ENCODE data around the gene EIF2AK3. TPM values are rescaled to one million over a fixed set of nuclear protein-coding genes. Genes with fewer than 3 reads are reported as not detected.
A peak's percentile ranks its signal among the peaks of the same experiment; 100 is the strongest.

The EIF2AK3 gene
- total and polyA plus RNA-seq, 4 donors: 5.3 to 46.7 (median 18.6) TPM

DNA sequence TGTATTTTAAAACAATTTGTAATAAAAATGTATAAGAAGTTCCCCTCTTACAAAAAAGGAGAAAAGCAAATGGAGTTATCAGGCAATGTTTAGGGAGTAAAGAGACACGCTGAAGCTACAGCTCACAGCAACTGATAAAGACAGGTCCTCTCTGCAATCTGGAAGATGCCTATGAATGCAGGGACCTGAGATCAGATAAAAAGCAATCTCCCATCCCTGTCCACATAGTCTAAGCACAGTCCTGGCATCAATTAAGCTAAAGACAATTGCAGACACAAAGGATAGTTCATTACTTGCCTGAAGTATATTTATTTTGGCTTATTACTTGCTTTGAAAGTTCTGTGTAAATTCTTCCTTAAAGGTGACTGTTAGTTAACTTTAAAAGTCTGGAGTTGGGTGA, 5.0 kb downstream of the EIF2AK3 start:
- no peaks in the 10 kb centered on the region for H3K27me3 ChIP-seq (ENCODE audit: control insufficient read depth in 3 of 3, insufficient read depth in 3 of 3, low read length in 2 of 3)
- H3K9ac ChIP-seq (ENCODE audit: insufficient read depth in 1 of 2, low read length in 2 of 2): no peak overlapping the region
- ATAC-seq (ENCODE audit: insufficient read depth, low FRiP score) (no peak), DNase-seq (no peak)
- H3K27ac ChIP-seq (ENCODE audit: low read depth in 1 of 2, low read length in 1 of 2): no peak overlapping the region
- 87% methylated on average over 1 of the region's 1 CpG for WGBS, 2 donors
- H3K9me3 ChIP-seq (ENCODE audit: control insufficient read depth in 4 of 4, insufficient read depth in 3 of 4, low read length in 3 of 4): no peaks in the 10 kb centered on the region
- H3K36me3 ChIP-seq (ENCODE audit: control insufficient read depth in 4 of 4, insufficient read depth in 4 of 4, low read length in 4 of 4): no peaks in the 10 kb centered on the region
- TF ChIP-seq, protein P1, sequence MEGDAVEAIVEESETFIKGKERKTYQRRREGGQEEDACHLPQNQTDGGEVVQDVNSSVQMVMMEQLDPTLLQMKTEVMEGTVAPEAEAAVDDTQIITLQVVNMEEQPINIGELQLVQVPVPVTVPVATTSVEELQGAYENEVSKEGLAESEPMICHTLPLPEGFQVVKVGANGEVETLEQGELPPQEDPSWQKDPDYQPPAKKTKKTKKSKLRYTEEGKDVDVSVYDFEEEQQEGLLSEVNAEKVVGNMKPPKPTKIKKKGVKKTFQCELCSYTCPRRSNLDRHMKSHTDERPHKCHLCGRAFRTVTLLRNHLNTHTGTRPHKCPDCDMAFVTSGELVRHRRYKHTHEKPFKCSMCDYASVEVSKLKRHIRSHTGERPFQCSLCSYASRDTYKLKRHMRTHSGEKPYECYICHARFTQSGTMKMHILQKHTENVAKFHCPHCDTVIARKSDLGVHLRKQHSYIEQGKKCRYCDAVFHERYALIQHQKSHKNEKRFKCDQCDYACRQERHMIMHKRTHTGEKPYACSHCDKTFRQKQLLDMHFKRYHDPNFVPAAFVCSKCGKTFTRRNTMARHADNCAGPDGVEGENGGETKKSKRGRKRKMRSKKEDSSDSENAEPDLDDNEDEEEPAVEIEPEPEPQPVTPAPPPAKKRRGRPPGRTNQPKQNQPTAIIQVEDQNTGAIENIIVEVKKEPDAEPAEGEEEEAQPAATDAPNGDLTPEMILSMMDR (IDR thresholded peaks at IDR 0.05; ENCODE audit: control extremely low read depth, extremely low read depth): no peak
- peaks cover 1 to 13% (median 10%) of the 10 kb centered on the region in 5 donors for H3K4me1 ChIP-seq (ENCODE audit: control insufficient read depth in 5 of 5, insufficient read depth in 5 of 5, low read length in 5 of 5)
- no peak overlapping the region for H3K4me3 ChIP-seq

DNA sequence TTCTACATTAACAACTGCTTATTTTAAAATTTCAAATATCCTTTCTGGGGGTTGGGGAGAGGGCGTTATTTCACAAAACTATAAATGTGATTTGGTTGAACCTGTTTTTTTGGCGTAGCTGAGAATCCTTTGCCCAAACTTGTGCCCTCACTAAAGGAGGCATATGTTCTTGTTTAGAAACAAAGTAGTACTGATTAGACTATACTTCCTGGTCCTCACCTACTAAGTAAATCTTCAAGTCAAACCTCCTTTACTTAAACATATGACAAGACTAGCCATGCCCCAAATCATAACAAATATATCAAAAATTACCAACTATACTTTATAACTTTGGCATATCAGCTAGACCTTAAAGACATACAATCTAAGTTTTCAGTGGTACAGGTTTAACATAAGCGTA, 5.8 kb downstream of the EIF2AK3 start:
- Histone ChIP-seq H3K9me3 (ENCODE audit: control insufficient read depth in 4 of 4, insufficient read depth in 3 of 4, low read length in 3 of 4) (no peaks in the 10 kb centered on the region), H3K9ac (ENCODE audit: insufficient read depth in 1 of 2, low read length in 2 of 2) (no peak overlapping the region), H3K27ac (ENCODE audit: low read depth in 1 of 2, low read length in 1 of 2) (no peak overlapping the region), H3K4me3 (no peak overlapping the region), H3K4me1 (ENCODE audit: control insufficient read depth in 5 of 5, insufficient read depth in 5 of 5, low read length in 5 of 5) (peaks cover 1 to 13% (median 10%) of the 10 kb centered on the region in 5 donors), H3K36me3 (ENCODE audit: control insufficient read depth in 4 of 4, insufficient read depth in 4 of 4, low read length in 4 of 4) (no peaks in the 10 kb centered on the region), H3K27me3 (ENCODE audit: control insufficient read depth in 3 of 3, insufficient read depth in 3 of 3, low read length in 2 of 3) (no peaks in the 10 kb centered on the region)
- WGBS, 2 donors: 87 to 89% methylated on average over 3 of the region's 3 CpGs
- TF ChIP-seq, protein P1 (IDR thresholded peaks at IDR 0.05; ENCODE audit: control extremely low read depth, extremely low read depth): no peak
- ATAC-seq (ENCODE audit: insufficient read depth, low FRiP score) (no peak), DNase-seq (no peak)

DNA sequence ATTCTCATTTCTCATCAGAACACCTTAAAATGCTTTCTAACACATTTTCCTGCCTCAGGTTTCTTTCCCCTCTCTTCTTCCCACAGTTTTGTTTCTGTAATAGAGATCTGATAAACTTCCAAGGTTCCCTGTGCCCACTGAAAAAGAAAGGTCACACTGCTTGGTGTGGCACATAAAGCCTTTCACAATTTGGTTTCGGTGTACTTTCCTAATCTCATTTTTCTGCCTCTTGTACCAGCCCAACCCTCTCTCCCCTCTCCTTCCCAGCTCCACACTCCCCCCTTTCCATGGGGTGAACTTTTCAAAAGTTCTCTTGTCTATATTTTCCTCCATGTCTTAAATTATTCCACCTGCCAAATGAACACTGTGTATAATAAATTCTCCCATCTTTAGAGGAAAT, 7.2 kb downstream of the EIF2AK3 start:
- 38 to 53% methylated on average over 1 of the region's 1 CpG for WGBS, 2 donors
- no peak overlapping the region for H3K27ac ChIP-seq (ENCODE audit: low read depth in 1 of 2, low read length in 1 of 2)
- TF ChIP-seq, protein P1 (IDR thresholded peaks at IDR 0.05; ENCODE audit: control extremely low read depth, extremely low read depth): no peak
- no peaks in the 10 kb centered on the region for H3K36me3 ChIP-seq (ENCODE audit: control insufficient read depth in 4 of 4, insufficient read depth in 4 of 4, low read length in 4 of 4)
- no peak for DNase-seq
- H3K4me3 ChIP-seq: no peak overlapping the region
- H3K9ac ChIP-seq (ENCODE audit: insufficient read depth in 1 of 2, low read length in 2 of 2): peak overlapping the region in 1 of 2 donors; percentile 23
- no peaks in the 10 kb centered on the region for H3K27me3 ChIP-seq (ENCODE audit: control insufficient read depth in 3 of 3, insufficient read depth in 3 of 3, low read length in 2 of 3)
- no peaks in the 10 kb centered on the region for H3K9me3 ChIP-seq (ENCODE audit: control insufficient read depth in 4 of 4, insufficient read depth in 3 of 4, low read length in 3 of 4)
- ATAC-seq (ENCODE audit: insufficient read depth, low FRiP score): no peak
- H3K4me1 ChIP-seq (ENCODE audit: control insufficient read depth in 5 of 5, insufficient read depth in 5 of 5, low read length in 5 of 5): peaks cover under 1 to 20% (median 5%) of the 10 kb centered on the region in 5 donors

DNA sequence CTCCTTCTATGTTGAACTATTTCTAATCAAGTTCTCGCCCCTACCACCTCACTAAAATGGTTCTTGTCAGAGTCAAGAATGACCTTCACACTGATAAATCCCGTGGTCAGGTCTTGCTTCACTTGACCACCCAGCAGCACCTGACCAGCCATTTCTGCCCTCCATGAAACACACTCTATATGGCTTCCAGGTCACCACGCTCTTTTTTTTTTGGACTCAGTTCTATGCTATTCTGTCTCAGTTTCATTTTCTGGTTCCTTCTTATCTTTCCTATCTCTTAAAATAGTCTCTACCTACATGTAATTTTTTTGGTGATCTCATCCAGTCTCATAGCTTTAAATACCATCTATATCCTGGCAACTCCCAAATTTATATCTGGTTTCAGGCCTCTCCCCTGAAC, 11.4 kb downstream of the EIF2AK3 start:
- Histone ChIP-seq H3K4me3 (no peak overlapping the region), H3K27me3 (ENCODE audit: control insufficient read depth in 3 of 3, insufficient read depth in 3 of 3, low read length in 2 of 3) (no peaks in the 10 kb centered on the region), H3K9ac (ENCODE audit: insufficient read depth in 1 of 2, low read length in 2 of 2) (no peak overlapping the region), H3K36me3 (ENCODE audit: control insufficient read depth in 4 of 4, insufficient read depth in 4 of 4, low read length in 4 of 4) (peaks cover 0 to 5% (median 0%) of the 10 kb centered on the region in 4 donors), H3K4me1 (ENCODE audit: control insufficient read depth in 5 of 5, insufficient read depth in 5 of 5, low read length in 5 of 5) (peaks cover 0 to 27% (median 0%) of the 10 kb centered on the region in 5 donors), H3K9me3 (ENCODE audit: control insufficient read depth in 4 of 4, insufficient read depth in 3 of 4, low read length in 3 of 4) (no peaks in the 10 kb centered on the region), H3K27ac (ENCODE audit: low read depth in 1 of 2, low read length in 1 of 2) (no peak overlapping the region)
- ATAC-seq (ENCODE audit: insufficient read depth, low FRiP score) (no peak), DNase-seq (no peak)
- TF ChIP-seq, protein P1 (IDR thresholded peaks at IDR 0.05; ENCODE audit: control extremely low read depth, extremely low read depth): no peak
- WGBS, 2 donors: 93 to 96% methylated on average over 3 of the region's 3 CpGs
